Measurements from ENCODE around the gene LRRC4B.

LRRC4B gene

GRCh38 chr19:50550594-50550966 lies 17.7 kb downstream of the LRRC4B start:
- Mint-ChIP-seq H3K9me3 (no peaks in the 10 kb centered on the region), H3K4me1 (ENCODE audit: low read depth) (peaks cover 3% of the 10 kb centered on the region), H3K27me3 (ENCODE audit: low read depth) (peaks cover 40% of the 10 kb centered on the region), H3K27ac (no peak overlapping the region), H3K36me3 (ENCODE audit: low read depth) (no peaks in the 10 kb centered on the region), H3K4me3 (no peak overlapping the region)

- Mint-ChIP-seq H3K27me3 (ENCODE audit: low read depth) (peaks cover 36% of the 10 kb centered on the region), H3K4me3 (no peak overlapping the region), H3K4me1 (ENCODE audit: low read depth) (peaks cover 1% of the 10 kb centered on the region), H3K9me3 (no peaks in the 10 kb centered on the region), H3K27ac (no peak overlapping the region), H3K36me3 (ENCODE audit: low read depth) (no peaks in the 10 kb centered on the region)
Observed at GRCh38 chr19:50549927-50550593, 18.2 kb downstream of the LRRC4B start.

- Mint-ChIP-seq H3K4me1 (ENCODE audit: low read depth) (no peaks in the 10 kb centered on the region), H3K9me3 (no peaks in the 10 kb centered on the region), H3K27me3 (ENCODE audit: low read depth) (peaks cover 31% of the 10 kb centered on the region), H3K36me3 (ENCODE audit: low read depth) (no peaks in the 10 kb centered on the region), H3K4me3 (no peak overlapping the region), H3K27ac (no peak overlapping the region)
Observed at GRCh38 chr19:50549059-50549926, 18.9 kb downstream of the LRRC4B start.

GRCh38 chr19:50548191-50549058 lies 19.8 kb downstream of the LRRC4B start:
- Mint-ChIP-seq H3K27ac (no peak overlapping the region), H3K27me3 (ENCODE audit: low read depth) (peaks cover 27% of the 10 kb centered on the region), H3K4me3 (no peak overlapping the region), H3K4me1 (ENCODE audit: low read depth) (no peaks in the 10 kb centered on the region), H3K36me3 (ENCODE audit: low read depth) (no peaks in the 10 kb centered on the region), H3K9me3 (no peaks in the 10 kb centered on the region)

- H3K4me3 Mint-ChIP-seq, result no peak overlapping the region
- no peaks in the 10 kb centered on the region for H3K36me3 Mint-ChIP-seq (ENCODE audit: low read depth)
- peaks cover 19% of the 10 kb centered on the region for H3K27me3 Mint-ChIP-seq (ENCODE audit: low read depth)
- no peak overlapping the region for H3K27ac Mint-ChIP-seq
- no peaks in the 10 kb centered on the region for H3K9me3 Mint-ChIP-seq
- H3K4me1 Mint-ChIP-seq (ENCODE audit: low read depth), result no peaks in the 10 kb centered on the region
Observed at GRCh38 chr19:50547385-50548190, 20.6 kb downstream of the LRRC4B start.

GRCh38 chr19:50546527-50547221 lies 21.6 kb downstream of the LRRC4B start:
- peaks cover 12% of the 10 kb centered on the region for H3K27me3 Mint-ChIP-seq (ENCODE audit: low read depth)
- no peaks in the 10 kb centered on the region for H3K9me3 Mint-ChIP-seq
- no peaks in the 10 kb centered on the region for H3K36me3 Mint-ChIP-seq (ENCODE audit: low read depth)
- no peak overlapping the region for H3K4me3 Mint-ChIP-seq
- no peak overlapping the region for H3K27ac Mint-ChIP-seq
- H3K4me1 Mint-ChIP-seq (ENCODE audit: low read depth), result no peaks in the 10 kb centered on the region

- H3K36me3 Mint-ChIP-seq (ENCODE audit: low read depth), result no peaks in the 10 kb centered on the region
- no peak overlapping the region for H3K4me3 Mint-ChIP-seq
- no peaks in the 10 kb centered on the region for H3K9me3 Mint-ChIP-seq
- peaks cover under 1% of the 10 kb centered on the region for H3K4me1 Mint-ChIP-seq (ENCODE audit: low read depth)
- no peaks in the 10 kb centered on the region for H3K27me3 Mint-ChIP-seq (ENCODE audit: low read depth)
- H3K27ac Mint-ChIP-seq, result no peak overlapping the region
Observed at GRCh38 chr19:50542943-50543342, 25.3 kb downstream of the LRRC4B start.

GRCh38 chr19:50537769-50538230 lies 30.4 kb downstream of the LRRC4B start:
- Mint-ChIP-seq H3K36me3 (ENCODE audit: low read depth) (no peaks in the 10 kb centered on the region), H3K4me1 (ENCODE audit: low read depth) (peaks cover 4% of the 10 kb centered on the region), H3K4me3 (no peak overlapping the region), H3K27me3 (ENCODE audit: low read depth) (no peaks in the 10 kb centered on the region), H3K9me3 (peaks cover 5% of the 10 kb centered on the region), H3K27ac (no peak overlapping the region)

GRCh38 chr19:50537306-50537685 lies 30.9 kb downstream of the LRRC4B start:
- no peaks in the 10 kb centered on the region for H3K27me3 Mint-ChIP-seq (ENCODE audit: low read depth)
- H3K4me3 Mint-ChIP-seq, result no peak overlapping the region
- H3K9me3 Mint-ChIP-seq, result peaks cover 5% of the 10 kb centered on the region
- H3K4me1 Mint-ChIP-seq (ENCODE audit: low read depth), result peaks cover 4% of the 10 kb centered on the region
- H3K36me3 Mint-ChIP-seq (ENCODE audit: low read depth), result no peaks in the 10 kb centered on the region
- no peak overlapping the region for H3K27ac Mint-ChIP-seq

GRCh38 chr19:50536662-50537305 lies 31.5 kb downstream of the LRRC4B start:
- no peak overlapping the region for H3K4me3 Mint-ChIP-seq
- H3K36me3 Mint-ChIP-seq (ENCODE audit: low read depth), result no peaks in the 10 kb centered on the region
- H3K27me3 Mint-ChIP-seq (ENCODE audit: low read depth), result no peaks in the 10 kb centered on the region
- H3K9me3 Mint-ChIP-seq, result peaks cover 5% of the 10 kb centered on the region
- peaks cover 4% of the 10 kb centered on the region for H3K4me1 Mint-ChIP-seq (ENCODE audit: low read depth)
- no peak overlapping the region for H3K27ac Mint-ChIP-seq

GRCh38 chr19:50535672-50536187 lies 32.5 kb downstream of the LRRC4B start:
- no peaks in the 10 kb centered on the region for H3K27me3 Mint-ChIP-seq (ENCODE audit: low read depth)
- H3K4me3 Mint-ChIP-seq, result no peak overlapping the region
- no peaks in the 10 kb centered on the region for H3K36me3 Mint-ChIP-seq (ENCODE audit: low read depth)
- peaks cover 4% of the 10 kb centered on the region for H3K4me1 Mint-ChIP-seq (ENCODE audit: low read depth)
- H3K27ac Mint-ChIP-seq, result no peak overlapping the region
- H3K9me3 Mint-ChIP-seq, result peaks cover 5% of the 10 kb centered on the region

- Mint-ChIP-seq H3K4me1 (ENCODE audit: low read depth) (peaks cover 4% of the 10 kb centered on the region), H3K4me3 (no peak overlapping the region), H3K9me3 (peaks cover 5% of the 10 kb centered on the region), H3K27ac (no peak overlapping the region), H3K27me3 (ENCODE audit: low read depth) (no peaks in the 10 kb centered on the region), H3K36me3 (ENCODE audit: low read depth) (no peaks in the 10 kb centered on the region)
Observed at GRCh38 chr19:50534478-50534877, 33.8 kb downstream of the LRRC4B start.

GRCh38 chr19:50532952-50533351 lies 35.3 kb downstream of the LRRC4B start:
- Mint-ChIP-seq H3K27me3 (ENCODE audit: low read depth) (no peaks in the 10 kb centered on the region), H3K36me3 (ENCODE audit: low read depth) (no peaks in the 10 kb centered on the region), H3K27ac (no peak overlapping the region), H3K4me1 (ENCODE audit: low read depth) (peaks cover 4% of the 10 kb centered on the region), H3K4me3 (no peak overlapping the region), H3K9me3 (peaks cover 5% of the 10 kb centered on the region)

All from T-helper 1 cell treated with Interleukin-12 subunit alpha and Interleukin-12 subunit beta and Interleukin-4 antibody, amounts not matched to agents 30 μg/mL and 1 μg/mL, for 36 hours (primary cell).